HFFc6 (cell line): Measurements from ENCODE around the gene PARD3. TPM values are rescaled to one million over a fixed set of nuclear protein-coding genes. Genes with fewer than 3 reads are reported as not detected.
"Not testable (repeated sequence)": the region's sequence is repeated elsewhere in the genome, so short reads cannot be mapped to it uniquely, and the experiment has no call there.

ENCODE experiments used
- DNase-seq: peaks from one replicate; pipeline ENCODE4 v3.0.0-alpha.2; 2018
- H3K27ac Mint-ChIP-seq: 2 replicates; pipeline ENCODE4 v1.8.0; 2020; ENCODE audit warnings: mild to moderate bottlenecking, mixed read lengths
- H3K27me3 Mint-ChIP-seq: 2 replicates; pipeline ENCODE4 v1.8.0; 2021; ENCODE audit warnings: mild to moderate bottlenecking, moderate library complexity, mixed read lengths; ENCODE audit not compliant: insufficient read depth
- H3K36me3 Mint-ChIP-seq: 2 replicates; pipeline ENCODE4 v1.8.0; 2021; ENCODE audit warnings: low read depth, mixed read lengths
- H3K4me1 Mint-ChIP-seq: 2 replicates; pipeline ENCODE4 v1.8.0; 2020; ENCODE audit warnings: low read depth, mixed read lengths
- H3K4me3 Mint-ChIP-seq: 2 replicates; pipeline ENCODE4 v1.8.0; 2020; ENCODE audit warnings: mild to moderate bottlenecking, moderate library complexity, mixed read lengths
- H3K9me3 Mint-ChIP-seq: 2 replicates; pipeline ENCODE4 v1.8.0; 2020; ENCODE audit warnings: mild to moderate bottlenecking, mixed read lengths
- CTCF ChIP-seq: fragments of 200-600 bp; sonication (generic); IDR thresholded peaks from 2 replicates; pipeline ENCODE4 v1.5.0; 2021; ENCODE audit warnings: antibody characterized with exemption, mild to moderate bottlenecking
- total RNA-seq, 6 experiments: library from RNA; stranded (reverse); fragmentation: NEBNext Ultra II Directional; extraction: Animal tissue kit (Norgen Biotek cat#: 25700); gene quantifications; 2 replicates in 1 of 6; 3 replicates in 5 of 6; pipeline ENCODE4 v1.2.3, GENCODE V29; 2021

Gene PARD3
- total RNA-seq, 6 experiments from 2014 or later = 19.9 to 24.3 (median 23.1) TPM

- H3K4me3 Mint-ChIP-seq = no peak overlapping the region
- no peak overlapping the region for H3K27ac Mint-ChIP-seq
- no peak for DNase-seq
- no peak for TF ChIP-seq CTCF
- no peaks in the 10 kb centered on the region for H3K27me3 Mint-ChIP-seq
- H3K36me3 Mint-ChIP-seq = no peaks in the 10 kb centered on the region; the same call in 1 of the 2 replicates
- H3K9me3 Mint-ChIP-seq = no peaks in the 10 kb centered on the region
- H3K4me1 Mint-ChIP-seq = peaks cover 16% of the 10 kb centered on the region
Observed at GRCh38 chr10:34364253-34365037, 450.7 kb downstream of the PARD3 start.

- H3K36me3 Mint-ChIP-seq = no peaks in the 10 kb centered on the region; the same call in 1 of the 2 replicates
- H3K27ac Mint-ChIP-seq = no peak overlapping the region
- H3K4me3 Mint-ChIP-seq = no peak overlapping the region
- no peaks in the 10 kb centered on the region for H3K9me3 Mint-ChIP-seq
- peaks cover 16% of the 10 kb centered on the region for H3K4me1 Mint-ChIP-seq
- DNase-seq = no peak
- H3K27me3 Mint-ChIP-seq = no peaks in the 10 kb centered on the region
- TF ChIP-seq CTCF = no peak
Observed at GRCh38 chr10:34360984-34361383, 454.1 kb downstream of the PARD3 start.

- Mint-ChIP-seq H3K4me3 (no peak overlapping the region), H3K36me3 (peaks cover 4% of the 10 kb centered on the region; the same call in 1 of the 2 replicates), H3K9me3 (no peaks in the 10 kb centered on the region), H3K27me3 (no peaks in the 10 kb centered on the region), H3K27ac (no peak overlapping the region), H3K4me1 (peaks cover 14% of the 10 kb centered on the region)
- no peak for DNase-seq
- no peak for TF ChIP-seq CTCF
Observed at GRCh38 chr10:34359435-34359813, 455.7 kb downstream of the PARD3 start.

- no peaks in the 10 kb centered on the region for H3K27me3 Mint-ChIP-seq
- peaks cover 6% of the 10 kb centered on the region; the same call in 1 of the 2 replicates for H3K36me3 Mint-ChIP-seq
- no peak overlapping the region for H3K27ac Mint-ChIP-seq
- no peaks in the 10 kb centered on the region for H3K9me3 Mint-ChIP-seq
- no peak for DNase-seq
- no peak overlapping the region for H3K4me3 Mint-ChIP-seq
- TF ChIP-seq CTCF = no peak
- peaks cover 8% of the 10 kb centered on the region for H3K4me1 Mint-ChIP-seq
Observed at GRCh38 chr10:34358729-34359434, 456.2 kb downstream of the PARD3 start.

GRCh38 chr10:34356463-34356862 is 458.6 kb downstream of the PARD3 start:
- H3K27ac Mint-ChIP-seq = no peak overlapping the region
- peaks cover 6% of the 10 kb centered on the region; the same call in 1 of the 2 replicates for H3K36me3 Mint-ChIP-seq
- H3K9me3 Mint-ChIP-seq = no peaks in the 10 kb centered on the region

GRCh38 chr10:34353530-34353929 is 461.6 kb downstream of the PARD3 start:
- H3K36me3 Mint-ChIP-seq, H3K27ac Mint-ChIP-seq, H3K4me1 Mint-ChIP-seq, H3K27me3 Mint-ChIP-seq, H3K9me3 Mint-ChIP-seq, DNase-seq, H3K4me3 Mint-ChIP-seq: not testable (repeated sequence)

More at GRCh38 chr10:34356463-34356862, 458.6 kb downstream of the PARD3 start:
- Mint-ChIP-seq H3K4me3 (no peak overlapping the region), H3K27me3 (no peaks in the 10 kb centered on the region), H3K4me1 (peaks cover 6% of the 10 kb centered on the region)
- TF ChIP-seq CTCF = no peak
- DNase-seq = no peak

GRCh38 chr10:34352599-34353204 is 462.4 kb downstream of the PARD3 start:
- not testable (repeated sequence) for H3K36me3 Mint-ChIP-seq, H3K27ac Mint-ChIP-seq, H3K4me1 Mint-ChIP-seq, DNase-seq, H3K9me3 Mint-ChIP-seq, H3K27me3 Mint-ChIP-seq, H3K4me3 Mint-ChIP-seq
